HG03280 (cell line): ENCODE data around the gene ILK.

Source experiments
- ATAC-seq: cut with Tn5 transposase; IDR thresholded peaks from one replicate; pipeline ENCODE4 v1.9.1; 2021; ENCODE audit warnings: mild to moderate bottlenecking, moderate library complexity; ENCODE audit not compliant: unreplicated experiment

The ILK gene

DNA sequence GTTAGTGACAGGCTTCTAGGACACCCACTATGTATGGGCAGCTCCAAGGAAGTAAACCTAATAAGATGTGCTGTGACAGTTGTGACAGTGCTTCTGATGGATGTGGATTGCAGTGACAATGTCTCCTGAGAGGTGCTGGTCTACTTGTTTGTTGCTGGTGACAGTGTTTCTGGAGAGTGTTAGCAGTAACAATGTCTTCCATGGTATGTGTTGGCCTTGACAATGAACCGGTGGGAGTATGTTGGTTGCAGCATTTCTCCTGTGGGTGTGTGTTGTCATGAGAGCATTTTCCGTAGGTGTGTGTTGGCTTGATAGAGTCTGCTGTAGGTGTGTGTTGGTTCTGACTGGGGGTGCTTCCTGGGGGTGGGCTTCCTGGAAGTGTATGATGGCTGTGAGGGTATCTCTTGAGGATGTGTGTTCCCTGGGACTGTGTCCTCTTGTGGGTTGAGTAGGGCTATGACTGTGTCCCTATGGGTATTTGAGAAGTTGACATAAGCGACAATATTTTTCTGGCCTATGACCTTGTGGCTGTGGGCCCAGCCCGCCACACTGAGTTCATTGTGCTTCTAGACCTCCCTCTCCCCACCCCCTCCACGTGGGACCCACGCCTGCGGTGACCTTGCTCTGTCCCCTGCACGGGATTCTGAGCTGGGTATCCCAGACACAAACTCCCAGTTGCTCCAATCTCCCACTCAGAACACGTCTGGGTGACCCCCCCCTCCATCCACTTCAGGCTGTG, 50.9 kb downstream of the ILK start:
- no peak for ATAC-seq

- no peak for ATAC-seq
Observed at GRCh38 chr11:6655020-6655789, 51.6 kb downstream of the ILK start.

DNA sequence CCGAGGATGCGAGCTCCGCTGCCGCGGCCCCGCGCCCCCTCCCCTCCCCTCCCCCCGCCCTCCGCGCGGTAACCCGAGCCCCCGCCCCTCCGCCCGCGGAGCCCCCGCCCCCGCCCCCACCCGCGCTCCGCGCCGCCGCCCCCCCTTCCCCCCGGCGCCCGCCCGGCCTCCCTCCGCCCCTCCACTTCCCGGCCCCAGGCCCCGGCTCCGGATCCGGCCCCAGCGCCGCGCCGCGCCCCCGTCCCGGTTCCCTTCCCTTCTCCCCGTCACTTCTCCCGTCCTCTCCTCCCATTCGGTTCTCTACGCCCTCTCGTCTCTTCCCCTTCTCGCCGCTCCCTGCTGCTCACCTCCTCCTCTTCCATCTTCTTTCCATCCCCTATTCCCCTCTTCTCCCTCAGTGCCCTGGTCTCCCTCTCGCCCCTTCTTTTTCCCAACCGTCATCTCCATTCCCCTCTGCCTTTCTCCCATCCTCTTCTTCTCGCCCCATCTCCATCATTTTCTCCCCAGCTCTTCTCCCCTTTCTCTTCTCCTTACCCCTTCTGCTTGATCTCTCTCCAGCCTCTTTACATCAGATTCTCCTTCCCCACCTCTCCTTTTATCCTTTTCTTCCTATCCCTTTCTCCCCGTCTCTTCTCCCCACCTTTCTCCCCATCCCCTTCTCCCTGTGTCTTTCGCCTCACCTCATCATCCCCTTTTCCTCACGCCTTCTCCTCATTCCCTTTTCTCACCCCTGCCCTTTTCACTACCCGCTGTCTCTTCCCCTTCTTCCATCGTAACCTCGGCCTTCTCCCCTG, 52.4 kb downstream of the ILK start, which contains the start of gene DCHS1:
TSS of gene DCHS1 (minus strand) at position 20 of the 794 bp plus-strand sequence. CDS start 14,196 bp downstream, outside the sequence.
- ATAC-seq: no peak

- no peak for ATAC-seq
Observed at GRCh38 chr11:6656584-6656915, 53.0 kb downstream of the ILK start.

DNA sequence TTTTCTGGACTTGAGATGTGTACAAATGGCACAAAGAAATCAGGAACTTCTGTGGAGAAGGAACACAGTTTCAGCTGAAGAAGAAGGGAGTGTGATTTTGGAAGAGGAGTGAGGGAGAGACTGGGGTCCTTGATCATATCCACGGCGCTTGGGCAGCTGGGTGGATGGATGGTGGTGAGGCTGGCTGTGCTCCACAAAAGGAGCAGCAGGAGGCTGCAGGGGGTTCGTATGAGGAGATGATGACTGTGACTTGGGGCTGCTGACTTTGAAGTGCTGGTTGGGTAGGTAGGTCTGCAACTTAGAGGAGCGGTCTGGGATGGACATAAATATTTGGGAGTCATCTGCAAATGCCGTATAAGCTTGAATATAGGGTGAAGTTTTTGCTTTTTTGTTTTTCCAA, 53.4 kb downstream of the ILK start:
- ATAC-seq: no peak

DNA sequence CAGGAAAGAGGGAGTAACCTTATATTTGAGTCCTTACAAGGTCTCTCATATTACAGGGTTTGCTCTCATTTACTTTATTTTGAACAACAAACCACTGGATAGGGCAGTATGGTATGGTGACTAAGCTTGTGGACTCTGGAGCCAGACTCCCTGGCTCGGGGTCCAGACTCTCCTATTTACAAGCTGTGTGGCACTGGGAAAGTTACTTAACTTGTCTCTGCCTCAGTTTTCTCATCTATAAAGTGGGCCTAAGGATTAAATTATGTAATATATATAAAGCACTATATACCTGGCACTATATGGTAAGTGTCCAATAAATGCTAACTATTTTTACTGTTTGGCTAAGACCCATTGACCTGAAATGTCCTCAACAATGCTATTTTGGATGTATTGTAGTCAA, 53.8 kb downstream of the ILK start:
- no peak for ATAC-seq

GRCh38 chr11:6658647-6659046, 55.1 kb downstream of the ILK start:
- ATAC-seq: no peak
